Measurements from ENCODE around the gene ZFPM1.

DNA sequence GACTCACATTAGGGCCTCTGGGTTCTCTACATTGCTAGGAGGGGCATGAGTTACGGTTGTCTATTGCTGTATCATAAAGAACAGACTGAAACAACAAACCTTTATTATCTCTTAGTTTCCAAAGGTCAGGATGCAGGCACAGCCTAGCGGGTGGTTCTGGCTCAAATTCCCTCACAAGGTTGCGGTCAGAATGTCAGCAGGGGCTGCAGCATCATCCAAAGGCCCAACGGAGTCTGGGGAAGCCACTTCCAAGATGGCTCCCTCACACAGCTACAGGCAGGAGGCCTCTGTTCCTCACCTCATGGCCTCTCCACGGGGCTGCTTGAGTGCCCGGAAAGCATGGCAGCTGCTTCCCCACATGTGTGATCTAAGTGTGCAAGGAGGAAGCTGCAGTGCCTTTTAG is 29.6 kb upstream of the ZFPM1 start:
- TF ChIP-seq CTCF (conservative IDR thresholded peaks at IDR 0.05; ENCODE audit: low read length) (no peak), EZH2phosphoT487 (IDR thresholded peaks at IDR 0.05; ENCODE audit: borderline replicate concordance, low read depth, low read length) (no peak)

All from OCI-LY7 (cell line).